ENCODE data around the gene ING3.

The ING3 gene

DNA sequence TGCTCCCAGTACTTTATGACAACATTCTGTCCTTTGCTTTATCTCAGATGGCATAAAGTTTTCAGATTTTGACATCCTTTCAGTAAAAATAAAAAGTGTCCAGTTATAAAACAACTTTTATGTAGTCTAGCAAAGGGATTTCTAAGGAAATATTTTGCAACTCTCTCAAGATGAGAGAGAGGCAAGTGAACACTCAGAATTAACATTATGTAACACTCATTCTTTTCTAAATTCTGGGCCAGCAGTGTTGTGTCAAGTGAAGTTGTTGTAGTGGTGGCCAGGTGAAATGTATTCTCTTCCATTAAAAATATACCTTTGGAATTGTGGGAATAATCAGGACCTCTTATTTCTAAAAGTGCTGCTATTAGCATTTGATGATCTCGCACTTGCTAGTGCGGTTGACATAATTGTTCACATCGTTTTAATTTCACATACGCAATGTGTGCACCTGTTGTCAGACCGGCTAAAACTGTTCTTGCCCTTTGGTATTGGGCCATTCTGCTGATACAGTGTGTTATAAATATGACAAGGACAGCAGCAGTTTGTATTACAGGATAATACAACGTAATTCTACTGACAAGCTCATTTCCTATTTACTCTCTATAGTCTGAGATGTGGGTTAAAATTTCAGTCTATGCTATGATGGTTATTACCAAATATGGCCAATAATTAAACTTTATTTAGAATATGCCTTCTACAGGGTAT lies 61.7 kb downstream of the ING3 start:
- Mint-ChIP-seq H3K4me1 (no peaks in the 10 kb centered on the region), H3K4me3 (no peak overlapping the region), H3K36me3 (no peaks in the 10 kb centered on the region), H3K27me3 (peaks cover 6% of the 10 kb centered on the region), H3K9me3 (no peaks in the 10 kb centered on the region), H3K27ac (no peak overlapping the region)
- ATAC-seq (ENCODE audit: low read depth), result no peak
- DNase-seq (ENCODE audit: low spot score in 2 of 2), result no peak

DNA sequence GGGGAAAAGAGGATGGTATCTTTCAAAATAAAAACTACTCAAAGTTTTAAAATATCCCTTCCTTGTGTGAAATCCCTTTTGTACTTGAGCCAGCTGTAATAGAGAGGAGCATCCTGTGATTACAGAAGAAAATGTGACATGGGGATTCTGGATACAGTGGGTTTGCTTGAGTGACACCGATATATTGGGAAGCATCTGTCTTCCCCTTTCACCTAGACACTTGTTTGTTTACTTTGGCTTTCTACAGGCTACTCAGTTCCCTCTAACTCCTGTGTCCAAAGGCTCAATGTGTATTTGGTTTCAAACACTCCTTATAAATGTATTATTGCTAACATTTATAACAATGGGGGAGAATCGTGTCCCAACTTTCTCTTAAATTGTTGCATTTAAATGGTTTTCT lies 62.3 kb downstream of the ING3 start:
- ATAC-seq (ENCODE audit: low read depth), result no peak
- H3K4me1 Mint-ChIP-seq, result no peaks in the 10 kb centered on the region
- DNase-seq (ENCODE audit: low spot score in 2 of 2), result no peak
- no peak overlapping the region for H3K27ac Mint-ChIP-seq
- H3K9me3 Mint-ChIP-seq, result no peaks in the 10 kb centered on the region
- H3K27me3 Mint-ChIP-seq, result peaks cover 4% of the 10 kb centered on the region
- H3K36me3 Mint-ChIP-seq, result no peaks in the 10 kb centered on the region
- H3K4me3 Mint-ChIP-seq, result no peak overlapping the region

DNA sequence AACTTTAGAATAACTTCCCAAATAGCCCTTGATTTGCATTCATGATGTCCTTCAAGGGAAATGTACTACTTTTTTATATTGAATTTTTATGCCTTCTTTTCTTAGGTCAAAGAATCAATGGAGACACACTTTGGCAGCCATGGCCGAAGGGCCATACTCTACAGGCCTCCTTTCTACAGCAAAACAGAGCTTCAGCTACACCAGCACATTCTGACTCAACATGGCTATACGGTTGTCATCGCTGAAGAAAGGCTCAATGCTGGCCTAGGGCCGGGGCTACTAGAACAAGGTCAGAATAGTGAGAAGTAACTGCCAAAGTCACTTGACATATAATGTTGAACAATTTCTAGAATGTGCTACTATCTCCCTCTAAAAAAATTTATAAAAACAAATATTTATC lies 65.0 kb downstream of the ING3 start:
- no peaks in the 10 kb centered on the region for H3K36me3 Mint-ChIP-seq
- H3K9me3 Mint-ChIP-seq, result no peaks in the 10 kb centered on the region

DNA sequence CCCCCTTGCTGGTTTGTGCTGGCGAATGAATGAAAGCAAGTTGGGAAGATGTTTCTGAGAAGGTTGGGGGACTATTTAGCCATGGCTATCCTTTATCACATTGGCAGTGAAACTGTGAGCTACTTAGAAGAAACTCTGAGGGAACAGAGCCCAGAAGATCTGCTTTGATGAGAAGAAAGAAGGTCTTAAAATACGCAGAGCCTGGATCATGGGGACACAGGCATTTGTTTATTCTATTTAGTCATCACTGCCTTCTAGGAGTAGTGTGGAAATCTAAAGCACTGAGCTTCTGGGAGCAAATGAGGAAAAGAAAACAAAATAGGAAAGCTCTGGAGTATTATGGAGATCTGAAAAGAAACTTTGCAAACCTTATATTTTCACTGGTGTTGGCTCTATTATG lies 66.4 kb downstream of the ING3 start:
- Mint-ChIP-seq H3K36me3 (no peaks in the 10 kb centered on the region), H3K27me3 (peaks cover 2% of the 10 kb centered on the region), H3K27ac (no peak overlapping the region), H3K4me3 (no peak overlapping the region), H3K4me1 (no peaks in the 10 kb centered on the region), H3K9me3 (no peaks in the 10 kb centered on the region)
- no peak for DNase-seq (ENCODE audit: low spot score in 2 of 2)
- no peak for ATAC-seq (ENCODE audit: low read depth)

More for the DNA sequence above, 65.0 kb downstream of the ING3 start:
- Mint-ChIP-seq H3K27ac (no peak overlapping the region), H3K4me1 (no peaks in the 10 kb centered on the region), H3K4me3 (no peak overlapping the region), H3K27me3 (peaks cover 2% of the 10 kb centered on the region)
- no peak for ATAC-seq (ENCODE audit: low read depth)
- no peak for DNase-seq (ENCODE audit: low spot score in 2 of 2)

DNA sequence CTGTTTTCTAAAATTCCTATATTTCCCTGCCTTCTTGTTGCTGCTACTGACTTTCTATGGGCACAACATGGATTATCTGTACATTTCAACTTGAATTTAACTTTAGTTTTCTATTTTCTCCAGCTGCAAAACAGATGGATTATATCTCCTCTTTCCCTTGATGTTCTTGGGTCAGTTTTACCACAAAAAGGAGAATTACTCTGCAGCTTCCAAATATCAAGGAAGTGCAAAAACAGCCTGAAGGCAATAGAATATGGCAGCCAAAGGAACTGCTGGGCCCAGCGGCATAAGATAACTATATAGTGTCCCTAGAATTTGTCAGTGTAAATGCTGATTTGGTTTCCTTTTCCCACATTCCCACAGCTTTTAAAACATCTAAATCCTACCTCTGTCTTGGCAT lies 67.0 kb downstream of the ING3 start:
- no peaks in the 10 kb centered on the region for H3K9me3 Mint-ChIP-seq
- peaks cover 2% of the 10 kb centered on the region for H3K27me3 Mint-ChIP-seq
- no peak overlapping the region for H3K27ac Mint-ChIP-seq
- no peaks in the 10 kb centered on the region for H3K4me1 Mint-ChIP-seq
- no peaks in the 10 kb centered on the region for H3K36me3 Mint-ChIP-seq
- no peak overlapping the region for H3K4me3 Mint-ChIP-seq
- ATAC-seq (ENCODE audit: low read depth) (no peak), DNase-seq (ENCODE audit: low spot score in 2 of 2) (no peak)

DNA sequence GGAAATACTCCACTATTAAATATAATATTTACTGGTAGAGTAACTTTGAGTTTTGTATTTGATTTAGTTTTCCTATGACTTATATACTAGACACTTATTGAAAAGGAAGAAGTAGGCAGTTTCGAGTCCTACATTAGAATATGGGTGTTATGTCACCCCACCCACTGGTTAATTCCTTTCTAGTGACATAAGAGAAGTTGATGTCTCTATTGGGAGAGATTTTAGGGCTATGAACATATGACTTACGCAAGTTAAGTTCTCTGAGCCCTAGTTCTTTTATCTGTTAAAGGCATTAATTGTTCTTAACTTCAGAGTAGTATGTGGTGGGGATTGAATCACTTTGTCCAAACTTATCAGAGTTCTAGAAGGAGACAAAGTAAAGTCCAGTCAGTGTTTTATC lies 68.4 kb downstream of the ING3 start:
- Mint-ChIP-seq H3K36me3 (no peaks in the 10 kb centered on the region), H3K27me3 (peaks cover under 1% of the 10 kb centered on the region), H3K27ac (no peak overlapping the region), H3K9me3 (no peaks in the 10 kb centered on the region), H3K4me3 (no peak overlapping the region), H3K4me1 (no peaks in the 10 kb centered on the region)
- DNase-seq (ENCODE audit: low spot score in 2 of 2) (no peak), ATAC-seq (ENCODE audit: low read depth) (no peak)

DNA sequence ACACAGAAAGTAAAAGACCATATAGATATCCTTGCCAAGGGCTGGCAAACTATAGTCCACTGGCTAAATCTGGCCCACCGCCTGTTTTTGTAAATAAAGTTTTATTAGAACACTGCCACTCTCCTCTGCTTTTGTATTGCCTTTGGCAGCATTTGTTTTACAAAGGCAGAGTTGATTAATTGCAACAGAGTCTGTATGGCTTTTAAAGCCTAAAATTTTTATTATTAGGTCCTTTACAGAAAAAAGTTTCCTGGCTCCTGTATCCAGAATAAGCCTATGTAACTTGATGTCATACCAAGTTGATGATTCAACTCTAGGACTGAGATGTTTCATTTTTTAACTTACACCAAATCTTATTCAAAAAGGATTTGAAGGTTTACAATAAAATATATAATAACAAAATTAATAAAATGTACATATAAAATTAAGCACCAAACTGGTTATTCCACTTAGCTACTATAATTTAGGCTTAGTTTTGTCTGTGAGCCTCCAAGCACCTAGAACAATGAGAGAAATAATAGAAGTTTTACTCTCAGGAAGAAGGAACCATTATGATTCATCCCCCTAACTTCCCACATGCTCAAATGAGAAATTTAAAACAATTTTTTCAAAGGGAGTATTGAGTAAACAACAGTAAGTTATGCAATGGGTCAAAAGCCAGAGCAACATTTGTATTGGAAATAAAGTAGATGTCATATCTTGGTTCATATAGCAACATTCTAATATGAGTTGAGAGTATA lies 69.8 kb downstream of the ING3 start:
- Mint-ChIP-seq H3K4me3 (no peak overlapping the region), H3K36me3 (no peaks in the 10 kb centered on the region), H3K27ac (no peak overlapping the region), H3K27me3 (no peaks in the 10 kb centered on the region), H3K4me1 (no peaks in the 10 kb centered on the region), H3K9me3 (no peaks in the 10 kb centered on the region)
- DNase-seq (ENCODE audit: low spot score in 2 of 2), result no peak
- no peak for ATAC-seq (ENCODE audit: low read depth)

DNA sequence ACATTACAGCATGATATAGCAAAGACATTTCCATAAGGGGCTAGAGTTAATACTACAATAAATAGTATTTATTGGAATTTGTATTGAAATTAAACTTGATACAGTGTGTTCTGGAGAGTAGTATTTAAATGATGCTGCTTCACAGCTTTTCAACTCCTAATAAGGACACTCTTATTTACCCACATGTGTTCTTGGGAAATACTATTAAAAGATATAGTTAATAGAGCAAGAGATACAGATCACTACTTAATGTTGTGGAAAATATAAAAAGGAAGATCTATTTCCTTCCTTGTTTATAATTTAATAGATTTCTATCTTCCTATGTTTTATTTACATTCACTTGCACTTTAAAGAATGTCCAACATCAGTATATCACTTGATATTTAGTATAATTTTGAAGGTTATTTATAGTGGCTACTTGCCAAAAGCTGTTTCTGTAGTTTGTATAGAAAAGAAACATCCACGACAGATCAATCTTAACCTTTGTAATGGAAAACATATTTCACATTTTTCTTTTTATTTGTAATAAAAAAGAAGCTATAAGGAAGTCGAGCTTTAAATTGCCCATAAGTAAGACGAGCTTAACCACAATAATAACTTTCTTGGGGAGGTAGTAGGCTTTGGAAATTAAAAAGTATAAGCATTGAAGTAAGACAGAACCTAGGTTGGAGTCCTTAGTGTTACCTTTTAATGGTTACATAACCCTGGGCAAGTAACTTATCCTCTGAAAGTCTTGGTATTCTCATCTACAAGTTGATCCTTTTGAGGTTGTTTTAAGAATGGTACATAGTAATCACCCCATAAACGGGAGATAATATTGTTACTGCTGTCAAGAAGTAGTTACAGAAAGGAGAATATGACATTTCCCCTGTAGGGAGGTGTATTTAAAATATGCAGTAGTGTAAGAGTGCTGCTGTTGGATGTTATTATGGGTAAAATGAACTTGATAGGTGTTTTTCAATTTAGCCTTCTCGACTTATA lies 70.7 kb downstream of the ING3 start:
- DNase-seq (ENCODE audit: low spot score in 2 of 2) (no peak), ATAC-seq (ENCODE audit: low read depth) (no peak)
- Mint-ChIP-seq H3K4me1 (no peaks in the 10 kb centered on the region), H3K27ac (no peak overlapping the region), H3K9me3 (peaks cover 1% of the 10 kb centered on the region), H3K27me3 (peaks cover 5% of the 10 kb centered on the region), H3K4me3 (no peak overlapping the region), H3K36me3 (peaks cover under 1% of the 10 kb centered on the region)

DNA sequence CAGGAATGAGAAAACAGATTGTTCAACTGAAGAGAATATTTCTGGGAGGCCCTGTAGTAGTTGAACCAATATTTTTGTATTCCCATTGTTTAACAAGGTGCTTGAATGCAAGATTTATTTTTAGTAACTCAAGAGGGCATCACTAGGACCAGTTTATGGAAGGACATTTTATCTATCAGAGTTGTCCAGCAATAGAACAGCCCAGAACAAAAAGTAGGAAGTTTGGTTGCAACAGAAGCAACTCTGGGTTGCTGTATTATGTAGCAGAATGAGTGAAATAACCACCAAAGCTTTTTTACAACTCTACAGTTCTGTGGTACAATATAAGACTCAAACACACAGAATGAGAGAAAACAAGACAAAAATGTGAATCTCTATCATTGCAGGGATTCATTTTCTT lies 72.6 kb downstream of the ING3 start:
- no peak overlapping the region for H3K27ac Mint-ChIP-seq
- H3K9me3 Mint-ChIP-seq, result peaks cover 2% of the 10 kb centered on the region
- DNase-seq (ENCODE audit: low spot score in 2 of 2) (no peak), ATAC-seq (ENCODE audit: low read depth) (no peak)
- H3K27me3 Mint-ChIP-seq, result peaks cover 6% of the 10 kb centered on the region
- no peaks in the 10 kb centered on the region for H3K4me1 Mint-ChIP-seq
- no peak overlapping the region for H3K4me3 Mint-ChIP-seq
- H3K36me3 Mint-ChIP-seq, result peaks cover 2% of the 10 kb centered on the region

DNA sequence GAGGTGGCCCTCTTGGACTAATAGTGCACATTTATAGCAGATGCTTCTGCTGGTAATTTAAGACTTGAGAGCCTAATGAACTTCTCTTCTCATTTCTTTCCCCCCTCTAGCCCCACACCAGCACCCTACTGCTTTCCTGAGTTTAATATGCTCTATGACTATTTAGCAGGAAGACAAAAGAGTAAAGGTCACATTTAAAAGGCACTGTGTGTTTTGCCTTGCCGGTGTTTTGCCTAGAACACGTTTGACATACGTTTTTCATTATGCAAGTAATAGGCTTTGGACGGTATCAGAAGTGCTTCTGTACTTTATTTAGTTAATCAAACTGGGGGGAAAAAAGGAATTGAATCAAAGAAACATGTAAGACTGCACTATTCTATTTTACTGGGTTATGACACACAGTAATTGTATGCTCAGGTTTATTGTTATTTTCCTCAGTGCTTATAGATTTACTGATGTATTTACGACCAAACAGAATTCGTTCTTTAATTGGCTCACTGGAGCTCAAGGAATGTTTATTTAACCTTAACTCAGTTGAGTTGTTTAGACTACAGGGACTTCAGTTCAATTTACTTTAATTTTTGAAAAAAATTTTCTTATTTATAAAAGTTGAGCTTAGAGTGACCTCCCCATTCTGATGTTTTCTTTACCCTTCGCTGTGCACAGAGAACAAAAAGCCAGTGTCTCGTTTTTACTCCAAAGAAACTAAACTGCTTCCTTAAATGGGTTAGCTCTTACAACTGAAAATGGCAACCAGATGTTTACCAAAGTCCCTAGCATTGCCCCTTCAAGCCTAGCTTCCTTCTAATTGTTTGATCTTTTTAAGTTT lies 73.3 kb downstream of the ING3 start:
- Mint-ChIP-seq H3K27ac (no peak overlapping the region), H3K4me3 (no peak overlapping the region), H3K36me3 (peaks cover 2% of the 10 kb centered on the region), H3K9me3 (peaks cover 2% of the 10 kb centered on the region), H3K4me1 (no peaks in the 10 kb centered on the region), H3K27me3 (peaks cover 6% of the 10 kb centered on the region)
- DNase-seq (ENCODE audit: low spot score in 2 of 2) (no peak), ATAC-seq (ENCODE audit: low read depth) (no peak)

DNA sequence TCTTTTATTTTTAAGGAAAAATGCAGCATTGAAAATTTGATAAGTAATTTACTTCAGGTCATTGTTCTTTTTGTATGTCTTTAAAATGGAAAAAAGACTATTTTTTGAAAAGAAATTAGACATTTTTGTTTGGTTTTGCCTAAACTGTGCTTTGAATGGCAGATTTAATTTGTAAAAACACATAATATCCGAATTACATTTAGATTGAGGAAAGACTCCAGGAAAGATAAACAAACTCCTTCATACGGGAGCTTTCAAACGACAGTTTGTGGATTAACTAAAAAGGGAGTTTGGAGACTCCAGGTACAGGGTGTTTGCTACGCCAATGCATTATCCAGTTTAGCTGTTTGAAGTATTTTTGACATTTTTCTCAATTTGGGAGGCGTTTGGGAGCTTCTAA lies 74.0 kb downstream of the ING3 start:
- H3K9me3 Mint-ChIP-seq, result peaks cover 2% of the 10 kb centered on the region
- H3K27me3 Mint-ChIP-seq, result peaks cover 6% of the 10 kb centered on the region
- no peak overlapping the region for H3K4me3 Mint-ChIP-seq
- DNase-seq (ENCODE audit: low spot score in 2 of 2) (no peak), ATAC-seq (ENCODE audit: low read depth) (no peak)
- H3K36me3 Mint-ChIP-seq, result peaks cover 2% of the 10 kb centered on the region
- H3K27ac Mint-ChIP-seq, result no peak overlapping the region
- no peaks in the 10 kb centered on the region for H3K4me1 Mint-ChIP-seq

DNA sequence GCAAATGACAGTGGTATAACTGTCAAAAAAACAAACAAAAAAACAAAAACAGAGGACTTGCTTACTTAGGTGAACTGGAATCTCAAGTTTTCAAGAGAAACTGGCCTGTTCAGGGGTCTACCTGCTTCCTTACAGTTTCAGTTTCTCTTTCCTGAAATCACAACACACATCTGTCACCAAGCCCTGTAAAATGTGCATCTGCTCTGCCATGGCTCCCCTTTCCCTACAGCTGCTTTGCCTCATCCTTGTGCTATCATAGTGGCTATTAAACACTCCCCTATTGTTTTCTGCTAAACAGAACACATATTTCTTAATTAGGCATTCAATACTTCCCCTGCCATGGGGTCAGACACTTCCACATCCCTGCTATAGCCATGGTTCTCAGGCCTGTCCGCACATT lies 75.6 kb downstream of the ING3 start:
- ATAC-seq (ENCODE audit: low read depth) (no peak), DNase-seq (ENCODE audit: low spot score in 2 of 2) (no peak)
- no peak overlapping the region for H3K27ac Mint-ChIP-seq
- H3K4me1 Mint-ChIP-seq, result no peaks in the 10 kb centered on the region
- peaks cover 6% of the 10 kb centered on the region for H3K27me3 Mint-ChIP-seq
- H3K36me3 Mint-ChIP-seq, result peaks cover 2% of the 10 kb centered on the region
- H3K4me3 Mint-ChIP-seq, result no peak overlapping the region
- peaks cover 2% of the 10 kb centered on the region for H3K9me3 Mint-ChIP-seq

DNA sequence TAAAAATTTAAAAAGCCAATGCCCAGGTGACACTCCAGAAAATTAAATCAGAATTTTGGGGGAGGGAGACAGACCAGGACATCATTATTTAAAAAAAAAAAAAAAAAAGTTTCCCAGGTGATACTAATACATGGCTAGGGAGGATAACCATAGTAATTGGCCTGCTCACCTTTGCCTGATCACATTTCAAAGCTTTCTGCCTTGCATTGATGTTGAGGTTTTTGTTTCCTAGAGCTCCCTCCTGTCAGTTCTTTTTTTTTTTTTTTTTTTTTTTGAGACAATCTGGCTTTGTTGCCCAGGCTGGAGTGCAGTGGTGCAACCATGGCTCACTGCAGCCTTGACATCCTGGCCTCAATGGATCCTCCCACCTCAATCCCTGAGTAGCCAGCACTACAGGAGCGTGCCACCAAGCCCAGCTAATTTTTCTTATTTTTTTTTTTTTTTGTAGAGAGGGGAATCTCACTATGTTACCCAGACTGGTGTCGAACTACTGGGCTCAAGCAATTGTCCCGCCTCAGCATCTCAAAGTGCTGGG lies 76.1 kb downstream of the ING3 start:
- peaks cover 6% of the 10 kb centered on the region for H3K27me3 Mint-ChIP-seq
- H3K36me3 Mint-ChIP-seq, result peaks cover 2% of the 10 kb centered on the region
- H3K27ac Mint-ChIP-seq, result no peak overlapping the region
- DNase-seq (ENCODE audit: low spot score in 2 of 2) (no peak), ATAC-seq (ENCODE audit: low read depth) (no peak)
- no peaks in the 10 kb centered on the region for H3K4me1 Mint-ChIP-seq
- peaks cover 2% of the 10 kb centered on the region for H3K9me3 Mint-ChIP-seq
- H3K4me3 Mint-ChIP-seq, result no peak overlapping the region
